ENCODE data around the gene TPD52L2. TPM values are rescaled to one million over a fixed set of nuclear protein-coding genes. Genes with fewer than 3 reads are reported as not detected.
"Not testable (repeated sequence)": the region's sequence is repeated elsewhere in the genome, so short reads cannot be mapped to it uniquely, and the experiment has no call there.

The TPD52L2 gene
- total RNA-seq, 2 experiments from 2014 or later: 67.8 to 70.8 TPM

GRCh38 chr20:63917811-63918210 is 52.7 kb downstream of the TPD52L2 start:
- no peak overlapping the region for H3K4me3 Mint-ChIP-seq
- peaks cover 15% of the 10 kb centered on the region for H3K4me1 Mint-ChIP-seq (ENCODE audit: low read depth)
- peaks cover 20% of the 10 kb centered on the region for H3K36me3 Mint-ChIP-seq
- POLR2A ChIA-PET: no interaction called here
- H3K9me3 Mint-ChIP-seq: peaks cover 5% of the 10 kb centered on the region
- H3K27me3 Mint-ChIP-seq: no peaks in the 10 kb centered on the region
- CTCF ChIA-PET: interaction anchor here (0.9 kb wide), 1 partner anchor 56 kb away, joined by 5 read pairs; no protein-coding TSS in a partner anchor
- intact Hi-C loops (cut with micrococcal nuclease): no loop called here
- H3K27ac Mint-ChIP-seq: no peak overlapping the region
- DNase-seq: no peak

- intact Hi-C loops (cut with micrococcal nuclease): no loop called here
- POLR2A ChIA-PET: no interaction called here
- CTCF ChIA-PET: no interaction called here
- Mint-ChIP-seq H3K27me3 (no peaks in the 10 kb centered on the region), H3K9me3 (peaks cover 5% of the 10 kb centered on the region), H3K27ac (no peak overlapping the region), H3K4me3 (no peak overlapping the region), H3K4me1 (ENCODE audit: low read depth) (peaks cover 16% of the 10 kb centered on the region), H3K36me3 (peaks cover 20% of the 10 kb centered on the region)
- DNase-seq: no peak
Observed at GRCh38 chr20:63919130-63919529, 54.1 kb downstream of the TPD52L2 start.

- ChIA-PET POLR2A (no interaction called here), CTCF (no interaction called here)
- peaks cover 23% of the 10 kb centered on the region for H3K4me1 Mint-ChIP-seq (ENCODE audit: low read depth)
- intact Hi-C loops (cut with micrococcal nuclease): no loop called here
- H3K36me3 Mint-ChIP-seq: peaks cover 13% of the 10 kb centered on the region
- no peak overlapping the region for H3K4me3 Mint-ChIP-seq
- DNase-seq: no peak
- H3K27ac Mint-ChIP-seq: no peak overlapping the region
- H3K9me3 Mint-ChIP-seq: peaks cover 5% of the 10 kb centered on the region
- H3K27me3 Mint-ChIP-seq: no peaks in the 10 kb centered on the region
Observed at GRCh38 chr20:63920226-63920625, 55.2 kb downstream of the TPD52L2 start.

- Mint-ChIP-seq H3K27me3 (no peaks in the 10 kb centered on the region), H3K4me1 (ENCODE audit: low read depth) (peaks cover 12% of the 10 kb centered on the region), H3K4me3 (no peak overlapping the region), H3K36me3 (peaks cover 12% of the 10 kb centered on the region), H3K9me3 (no peaks in the 10 kb centered on the region), H3K27ac (no peak overlapping the region)
- POLR2A ChIA-PET: no interaction called here
- DNase-seq: no peak
- CTCF ChIA-PET: no interaction called here
- intact Hi-C loops (cut with micrococcal nuclease): no loop called here
Observed at GRCh38 chr20:63923651-63924050, 58.6 kb downstream of the TPD52L2 start.

GRCh38 chr20:63924241-63924640 is 59.2 kb downstream of the TPD52L2 start:
- intact Hi-C loops (cut with micrococcal nuclease): no loop called here

GRCh38 chr20:63926298-63926697 is 61.2 kb downstream of the TPD52L2 start:
- Mint-ChIP-seq H3K4me3 (no peak overlapping the region), H3K9me3 (no peaks in the 10 kb centered on the region), H3K4me1 (ENCODE audit: low read depth) (peaks cover 12% of the 10 kb centered on the region), H3K27me3 (no peaks in the 10 kb centered on the region), H3K27ac (no peak overlapping the region), H3K36me3 (peaks cover 26% of the 10 kb centered on the region)
- CTCF ChIA-PET: no interaction called here
- no peak for DNase-seq
- intact Hi-C loops (cut with micrococcal nuclease): no loop called here
- POLR2A ChIA-PET: no interaction called here

More at GRCh38 chr20:63924241-63924640, 59.2 kb downstream of the TPD52L2 start:
- Mint-ChIP-seq H3K27ac (no peak overlapping the region), H3K36me3 (peaks cover 16% of the 10 kb centered on the region), H3K27me3 (no peaks in the 10 kb centered on the region), H3K9me3 (no peaks in the 10 kb centered on the region), H3K4me3 (no peak overlapping the region), H3K4me1 (ENCODE audit: low read depth) (peaks cover 12% of the 10 kb centered on the region)
- DNase-seq: no peak
- ChIA-PET CTCF (interaction anchor here (1.2 kb wide), 1 partner anchor 18 kb away, joined by 3 read pairs; no protein-coding TSS in a partner anchor), POLR2A (no interaction called here)

GRCh38 chr20:63929071-63929470 is 64.0 kb downstream of the TPD52L2 start:
- no peaks in the 10 kb centered on the region for H3K9me3 Mint-ChIP-seq
- no peak overlapping the region for H3K27ac Mint-ChIP-seq
- no peaks in the 10 kb centered on the region for H3K27me3 Mint-ChIP-seq
- intact Hi-C loops (cut with micrococcal nuclease): no loop called here
- ChIA-PET CTCF (no interaction called here), POLR2A (no interaction called here)
- peaks cover 7% of the 10 kb centered on the region for H3K4me1 Mint-ChIP-seq (ENCODE audit: low read depth)
- peaks cover 32% of the 10 kb centered on the region for H3K36me3 Mint-ChIP-seq
- H3K4me3 Mint-ChIP-seq: no peak overlapping the region
- DNase-seq: no peak

GRCh38 chr20:63929473-63929883 is 64.4 kb downstream of the TPD52L2 start:
- intact Hi-C loops (cut with micrococcal nuclease); H3K9me3 Mint-ChIP-seq; DNase-seq; H3K27me3 Mint-ChIP-seq; H3K4me3 Mint-ChIP-seq; POLR2A ChIA-PET; CTCF ChIA-PET; H3K4me1 Mint-ChIP-seq (ENCODE audit: low read depth); H3K27ac Mint-ChIP-seq: not testable (repeated sequence)
- peaks cover 32% of the 10 kb centered on the region for H3K36me3 Mint-ChIP-seq

- H3K36me3 Mint-ChIP-seq: peaks cover 37% of the 10 kb centered on the region
Observed at GRCh38 chr20:63930971-63931553, 66.0 kb downstream of the TPD52L2 start.

GRCh38 chr20:63931735-63932134 is 66.7 kb downstream of the TPD52L2 start:
- Mint-ChIP-seq H3K4me3 (no peak overlapping the region), H3K36me3 (peaks cover 33% of the 10 kb centered on the region), H3K27ac (no peak overlapping the region), H3K9me3 (no peaks in the 10 kb centered on the region), H3K4me1 (ENCODE audit: low read depth) (no peaks in the 10 kb centered on the region), H3K27me3 (no peaks in the 10 kb centered on the region)
- POLR2A ChIA-PET: interaction anchor here (0.6 kb wide), 1 partner anchor 20 kb away, joined by 3 read pairs; no protein-coding TSS in a partner anchor
- intact Hi-C loops (cut with micrococcal nuclease): no loop called here
- no peak for DNase-seq
- CTCF ChIA-PET: no interaction called here

More at GRCh38 chr20:63930971-63931553, 66.0 kb downstream of the TPD52L2 start:
- POLR2A ChIA-PET: interaction anchor here (0.6 kb wide), 1 partner anchor 20 kb away, joined by 3 read pairs; no protein-coding TSS in a partner anchor
- H3K27me3 Mint-ChIP-seq: no peaks in the 10 kb centered on the region
- no peak overlapping the region for H3K4me3 Mint-ChIP-seq
- no peak for DNase-seq
- no peak overlapping the region for H3K27ac Mint-ChIP-seq
- intact Hi-C loops (cut with micrococcal nuclease): no loop called here
- no peaks in the 10 kb centered on the region for H3K9me3 Mint-ChIP-seq
- H3K4me1 Mint-ChIP-seq (ENCODE audit: low read depth): no peaks in the 10 kb centered on the region
- CTCF ChIA-PET: no interaction called here

GRCh38 chr20:63932606-63933160 is 67.6 kb downstream of the TPD52L2 start:
- ChIA-PET CTCF (interaction anchor here (1.2 kb wide), 1 partner anchor 41 kb away, joined by 3 read pairs; no protein-coding TSS in a partner anchor), POLR2A (no interaction called here)
- no peak overlapping the region for H3K4me3 Mint-ChIP-seq
- intact Hi-C loops (cut with micrococcal nuclease): no loop called here
- DNase-seq: no peak
- H3K27me3 Mint-ChIP-seq: no peaks in the 10 kb centered on the region
- H3K27ac Mint-ChIP-seq: no peak overlapping the region
- H3K4me1 Mint-ChIP-seq (ENCODE audit: low read depth): no peaks in the 10 kb centered on the region
- peaks cover 33% of the 10 kb centered on the region for H3K36me3 Mint-ChIP-seq
- H3K9me3 Mint-ChIP-seq: no peaks in the 10 kb centered on the region

GRCh38 chr20:63933646-63934045 is 68.6 kb downstream of the TPD52L2 start:
- Mint-ChIP-seq H3K27me3 (no peaks in the 10 kb centered on the region), H3K27ac (no peak overlapping the region), H3K36me3 (peaks cover 27% of the 10 kb centered on the region), H3K4me1 (ENCODE audit: low read depth) (no peaks in the 10 kb centered on the region), H3K4me3 (no peak overlapping the region), H3K9me3 (no peaks in the 10 kb centered on the region)
- ChIA-PET POLR2A (no interaction called here), CTCF (interaction anchor here (0.6 to 1.2 kb wide), 2 partner anchors 38 to 40 kb away, joined by 3 read pairs; no protein-coding TSS in a partner anchor)
- intact Hi-C loops (cut with micrococcal nuclease): no loop called here
- DNase-seq: no peak

Measured in activated CD4-positive, alpha-beta memory T cell treated with anti-CD3 and anti-CD28 coated beads for 36 hours (primary cell).